PC-9 (cell line): ENCODE results near the gene ABAT. TPM values are rescaled to one million over a fixed set of nuclear protein-coding genes. Genes with fewer than 3 reads are reported as not detected.

Experiments used
- BruUV-seq: library from RNA; stranded (reverse); fragments of 400-500 nt; replicated peaks from 2 replicates; lab custom pipeline; 2021; lab: Mats Ljungman, UMichigan
- CTCF ChIA-PET: fragments of 300-600 bp; sonication (Branson Sonifier 250); formaldehyde crosslinking; loops from one replicate; lab custom pipeline; 2022; ENCODE audit warnings: antibody characterized with exemption; lab: Charles Lee
- POLR2A ChIA-PET: fragments of 300-600 bp; sonication (Branson Sonifier 250); formaldehyde crosslinking; loops from one replicate; lab custom pipeline; 2022; ENCODE audit warnings: antibody characterized with exemption; ENCODE audit not compliant: unreplicated experiment; lab: Charles Lee
- DNase-seq, 2 experiments: peaks; one replicate each; pipeline versions ENCODE4 v3.0.0 to v3.0.0-alpha.2; 2015 to 2022; ENCODE audit warnings: mixed read lengths in 1 of 2
- H2AFZ ChIP-seq: fragments of 200-600 bp; sonication (generic); 2 replicates; pipeline ENCODE4 v1.8.1; 2017; ENCODE audit warnings: antibody characterized with exemption
- H3F3A ChIP-seq: fragments of 200-600 bp; sonication (generic); 2 replicates; pipeline ENCODE4 v1.8.1; 2017; ENCODE audit warnings: antibody characterized with exemption, mild to moderate bottlenecking, low read depth; ENCODE audit not compliant: insufficient read depth
- H3K27ac ChIP-seq: fragments of 200-600 bp; sonication (generic); 2 replicates; pipeline ENCODE4 v1.6.1; 2016; ENCODE audit warnings: mixed run types
- H3K27me3 ChIP-seq: fragments of 200-600 bp; sonication (generic); 2 replicates; pipeline ENCODE4 v1.6.1; 2016; ENCODE audit warnings: low read depth, mixed run types; ENCODE audit not compliant: insufficient read depth
- H3K36me3 ChIP-seq: fragments of 200-600 bp; sonication (generic); 2 replicates; pipeline ENCODE4 v1.6.1; 2016; ENCODE audit warnings: low read depth, mixed run types
- H3K4me1 ChIP-seq: fragments of 200-600 bp; sonication (generic); replicated peaks from 2 replicates; pipeline ENCODE4 v1.6.1; 2016; ENCODE audit warnings: mixed run types; ENCODE audit not compliant: insufficient read depth
- H3K4me2 ChIP-seq: fragments of 200-600 bp; sonication (generic); 2 replicates; pipeline ENCODE4 v1.6.1; 2017; ENCODE audit warnings: mixed run types
- H3K4me3 ChIP-seq: fragments of 200-600 bp; sonication (generic); 2 replicates; pipeline ENCODE4 v1.6.1; 2016; ENCODE audit warnings: mixed run types
- H3K79me2 ChIP-seq: fragments of 200-600 bp; sonication (generic); 2 replicates; pipeline ENCODE4 v1.6.1; 2017; ENCODE audit warnings: low read depth, mixed run types
- H3K9me2 ChIP-seq: fragments of 200-600 bp; sonication (generic); 2 replicates; pipeline ENCODE4 v1.8.1; 2017; ENCODE audit warnings: mild to moderate bottlenecking; ENCODE audit not compliant: insufficient read depth
- H3K9me3 ChIP-seq: fragments of 200-600 bp; sonication (generic); 2 replicates; pipeline ENCODE4 v1.8.1; 2016; ENCODE audit warnings: low read depth; ENCODE audit not compliant: insufficient read depth
- H4K20me1 ChIP-seq: fragments of 200-600 bp; sonication (generic); 2 replicates; pipeline ENCODE4 v1.8.1; 2017; ENCODE audit not compliant: insufficient read depth
- CTCF ChIP-seq: fragments of 200-600 bp; sonication (generic); conservative IDR thresholded peaks from 2 replicates; pipeline ENCODE4 v1.6.1; 2017; ENCODE audit warnings: mixed run types, antibody characterized with exemption, mild to moderate bottlenecking, moderate library complexity
- EZH2 ChIP-seq: fragments of 200-600 bp; sonication (generic); IDR thresholded peaks from 2 replicates; pipeline ENCODE4 v1.8.0; 2017; ENCODE audit warnings: antibody characterized with exemption, low read depth
- intact Hi-C: fragments of 100-400 bp; cut with micrococcal nuclease; formaldehyde crosslinking; loops from one replicate; pipeline ENCODE4 v1.10.0; 2022; ENCODE audit not compliant: unreplicated experiment
- total RNA-seq: library from RNA; stranded (reverse); gene quantifications from 2 replicates; pipeline ENCODE4 v1.2.3, GENCODE V29; 2021

ABAT gene
- total RNA-seq, 1 experiment from 2014 or later: 12.9 TPM

- intact Hi-C loops: no loop called here
- TF ChIP-seq EZH2 (no peak), CTCF (no peak)
- Histone ChIP-seq H3F3A (no peaks in the 10 kb centered on the region), H3K4me3 (no peak overlapping the region), H3K27ac (no peak overlapping the region), H4K20me1 (no peaks in the 10 kb centered on the region), H3K36me3 (no peaks in the 10 kb centered on the region), H3K4me1 (no peaks in the 10 kb centered on the region), H3K27me3 (no peaks in the 10 kb centered on the region), H3K9me3 (no peaks in the 10 kb centered on the region), H3K4me2 (no peak overlapping the region), H3K9me2 (no peaks in the 10 kb centered on the region), H3K79me2 (no peaks in the 10 kb centered on the region), H2AFZ (no peak overlapping the region)
- DNase-seq: no peak
- POLR2A ChIA-PET: interaction anchor here (0.7 kb wide), 1 partner anchor 308 kb away, joined by 3 read pairs; no protein-coding TSS in a partner anchor
- CTCF ChIA-PET: no interaction called here
- BruUV-seq: no TSS peak
Measured at GRCh38 chr16:8761078-8761477, 86.7 kb downstream of the ABAT start.

GRCh38 chr16:8762254-8762653 lies 87.8 kb downstream of the ABAT start:
- no peaks in the 10 kb centered on the region for H3K9me3 ChIP-seq
- no peak overlapping the region for H3K27ac ChIP-seq
- ChIA-PET CTCF (no interaction called here), POLR2A (no interaction called here)
- no peaks in the 10 kb centered on the region for H3F3A ChIP-seq
- H3K79me2 ChIP-seq: no peaks in the 10 kb centered on the region
- intact Hi-C loops: no loop called here
- H3K27me3 ChIP-seq: no peaks in the 10 kb centered on the region
- no peak overlapping the region for H3K4me3 ChIP-seq
- TF ChIP-seq EZH2 (no peak), CTCF (no peak)
- H2AFZ ChIP-seq: no peak overlapping the region
- H3K4me2 ChIP-seq: no peak overlapping the region
- no peaks in the 10 kb centered on the region for H4K20me1 ChIP-seq
- BruUV-seq: no TSS peak
- DNase-seq: no peak
- H3K9me2 ChIP-seq: no peaks in the 10 kb centered on the region
- H3K4me1 ChIP-seq: no peaks in the 10 kb centered on the region
- H3K36me3 ChIP-seq: no peaks in the 10 kb centered on the region

- Histone ChIP-seq H3K9me3 (no peaks in the 10 kb centered on the region), H3K36me3 (no peaks in the 10 kb centered on the region), H3K4me3 (no peak overlapping the region), H4K20me1 (no peaks in the 10 kb centered on the region), H3F3A (no peaks in the 10 kb centered on the region), H3K27ac (no peak overlapping the region), H3K4me2 (no peak overlapping the region), H3K27me3 (no peaks in the 10 kb centered on the region), H3K79me2 (no peaks in the 10 kb centered on the region), H3K9me2 (no peaks in the 10 kb centered on the region), H2AFZ (no peak overlapping the region), H3K4me1 (no peaks in the 10 kb centered on the region)
- ChIA-PET POLR2A (no interaction called here), CTCF (interaction anchor here (0.6 kb wide), 1 partner anchor 398 kb away, joined by 6 read pairs; no protein-coding TSS in a partner anchor)
- no TSS peak for BruUV-seq
- intact Hi-C loops: no loop called here
- DNase-seq: no peak
- TF ChIP-seq EZH2 (no peak), CTCF (no peak)
Measured at GRCh38 chr16:8763083-8763482, 88.7 kb downstream of the ABAT start.
